ENCODE measurements around the gene SORBS1.

The SORBS1 gene

GRCh38 chr10:95480102-95480900 is 80.9 kb downstream of the SORBS1 start:
- H3K36me3 ChIP-seq (ENCODE audit: low read depth), result no peaks in the 10 kb centered on the region
- H3K9me3 ChIP-seq (ENCODE audit: severe bottlenecking), result no peaks in the 10 kb centered on the region
- ATAC-seq (ENCODE audit: low read depth) (no peak), DNase-seq (ENCODE audit: low spot score) (no peak)
- H3K4me1 ChIP-seq (ENCODE audit: insufficient read depth, poor library complexity, severe bottlenecking), result no peaks in the 10 kb centered on the region
- H3K27ac ChIP-seq (ENCODE audit: poor library complexity, severe bottlenecking), result no peak overlapping the region
- H3K4me3 ChIP-seq (ENCODE audit: severe bottlenecking), result no peak overlapping the region
- no peak for TF ChIP-seq CTCF (IDR thresholded peaks at IDR 0.05; ENCODE audit: poor library complexity, severe bottlenecking)
- no peaks in the 10 kb centered on the region for H3K27me3 ChIP-seq (ENCODE audit: insufficient read depth, poor library complexity, severe bottlenecking)

GRCh38 chr10:95478935-95479334 is 82.2 kb downstream of the SORBS1 start:
- ATAC-seq (ENCODE audit: low read depth) (no peak), DNase-seq (ENCODE audit: low spot score) (no peak)
- no peaks in the 10 kb centered on the region for H3K27me3 ChIP-seq (ENCODE audit: insufficient read depth, poor library complexity, severe bottlenecking)
- no peak overlapping the region for H3K4me3 ChIP-seq (ENCODE audit: severe bottlenecking)
- no peaks in the 10 kb centered on the region for H3K9me3 ChIP-seq (ENCODE audit: severe bottlenecking)
- TF ChIP-seq CTCF (IDR thresholded peaks at IDR 0.05; ENCODE audit: poor library complexity, severe bottlenecking), result no peak
- H3K4me1 ChIP-seq (ENCODE audit: insufficient read depth, poor library complexity, severe bottlenecking), result no peaks in the 10 kb centered on the region
- H3K27ac ChIP-seq (ENCODE audit: poor library complexity, severe bottlenecking), result no peak overlapping the region
- no peaks in the 10 kb centered on the region for H3K36me3 ChIP-seq (ENCODE audit: low read depth)

- Histone ChIP-seq H3K9me3 (ENCODE audit: severe bottlenecking) (no peaks in the 10 kb centered on the region), H3K27me3 (ENCODE audit: insufficient read depth, poor library complexity, severe bottlenecking) (no peaks in the 10 kb centered on the region), H3K36me3 (ENCODE audit: low read depth) (no peaks in the 10 kb centered on the region), H3K4me3 (ENCODE audit: severe bottlenecking) (no peak overlapping the region), H3K4me1 (ENCODE audit: insufficient read depth, poor library complexity, severe bottlenecking) (no peaks in the 10 kb centered on the region), H3K27ac (ENCODE audit: poor library complexity, severe bottlenecking) (no peak overlapping the region)
- TF ChIP-seq CTCF (IDR thresholded peaks at IDR 0.05; ENCODE audit: poor library complexity, severe bottlenecking), result no peak
- ATAC-seq (ENCODE audit: low read depth) (no peak), DNase-seq (ENCODE audit: low spot score) (no peak)
These were observed 83.0 kb downstream of the SORBS1 start for GRCh38 chr10:95478185-95478584.

- H3K4me1 ChIP-seq (ENCODE audit: insufficient read depth, poor library complexity, severe bottlenecking), result no peaks in the 10 kb centered on the region
- no peak for TF ChIP-seq CTCF (IDR thresholded peaks at IDR 0.05; ENCODE audit: poor library complexity, severe bottlenecking)
- no peak for ATAC-seq (ENCODE audit: low read depth)
These were observed 84.0 kb downstream of the SORBS1 start for GRCh38 chr10:95477175-95477520.

GRCh38 chr10:95476469-95477174 is 84.5 kb downstream of the SORBS1 start:
- Histone ChIP-seq H3K36me3 (ENCODE audit: low read depth) (no peaks in the 10 kb centered on the region), H3K9me3 (ENCODE audit: severe bottlenecking) (no peaks in the 10 kb centered on the region), H3K4me3 (ENCODE audit: severe bottlenecking) (no peak overlapping the region), H3K27ac (ENCODE audit: poor library complexity, severe bottlenecking) (no peak overlapping the region), H3K27me3 (ENCODE audit: insufficient read depth, poor library complexity, severe bottlenecking) (no peaks in the 10 kb centered on the region), H3K4me1 (ENCODE audit: insufficient read depth, poor library complexity, severe bottlenecking) (no peaks in the 10 kb centered on the region)
- DNase-seq (ENCODE audit: low spot score) (no peak), ATAC-seq (ENCODE audit: low read depth) (no peak)
- TF ChIP-seq CTCF (IDR thresholded peaks at IDR 0.05; ENCODE audit: poor library complexity, severe bottlenecking), result no peak

More at GRCh38 chr10:95477175-95477520, 84.0 kb downstream of the SORBS1 start:
- Histone ChIP-seq H3K27me3 (ENCODE audit: insufficient read depth, poor library complexity, severe bottlenecking) (no peaks in the 10 kb centered on the region), H3K9me3 (ENCODE audit: severe bottlenecking) (no peaks in the 10 kb centered on the region), H3K36me3 (ENCODE audit: low read depth) (no peaks in the 10 kb centered on the region), H3K4me3 (ENCODE audit: severe bottlenecking) (no peak overlapping the region), H3K27ac (ENCODE audit: poor library complexity, severe bottlenecking) (no peak overlapping the region)
- DNase-seq (ENCODE audit: low spot score), result no peak

Data from RWPE2 (cell line).